Endodermal cell (in vitro differentiated cells): ENCODE results near the gene ITFG2. TPM values are rescaled to one million over a fixed set of nuclear protein-coding genes. Genes with fewer than 3 reads are reported as not detected.

Experiments used
- DNase-seq: peaks from one replicate; pipeline ENCODE4 v3.0.0-alpha.2; 2017
- H3K27ac ChIP-seq: 2 replicates; pipeline ENCODE4 v1.5.1; 2013; ENCODE audit warnings: mild to moderate bottlenecking, low read depth, low read length, moderate library complexity
- H3K27me3 ChIP-seq: 2 replicates; pipeline ENCODE4 v1.6.1; 2013; ENCODE audit warnings: mild to moderate bottlenecking, low read length, moderate library complexity; ENCODE audit not compliant: insufficient read depth, control insufficient read depth, poor library complexity, severe bottlenecking
- H3K36me3 ChIP-seq: 2 replicates; pipeline ENCODE4 v1.7.0; 2013; ENCODE audit warnings: mild to moderate bottlenecking, low read length, moderate library complexity; ENCODE audit not compliant: control insufficient read depth, insufficient read depth
- H3K4me1 ChIP-seq: one replicate; pipeline ENCODE4 v1.7.0; 2013; ENCODE audit warnings: low read length; ENCODE audit not compliant: control insufficient read depth, insufficient read depth
- H3K4me3 ChIP-seq: 2 replicates; pipeline ENCODE4 v1.5.1; 2013; ENCODE audit warnings: mild to moderate bottlenecking, low read length, moderate library complexity
- H3K9ac ChIP-seq: 2 replicates; pipeline ENCODE4 v1.6.1; 2013; ENCODE audit warnings: mild to moderate bottlenecking, low read length, moderate library complexity; ENCODE audit not compliant: poor library complexity, severe bottlenecking; ENCODE audit errors: extremely low read depth
- H3K9me3 ChIP-seq: 2 replicates; pipeline ENCODE4 v1.6.1; 2013; ENCODE audit warnings: mild to moderate bottlenecking, low read length, moderate library complexity; ENCODE audit not compliant: control insufficient read depth
- H3K27ac Mint-ChIP-seq: 2 replicates; pipeline ENCODE4 v1.8.0; 2020; ENCODE audit warnings: mixed read lengths
- H3K27me3 Mint-ChIP-seq: 2 replicates; pipeline ENCODE4 v1.8.0; 2021; ENCODE audit warnings: mild to moderate bottlenecking, mixed read lengths; ENCODE audit not compliant: insufficient read depth
- H3K36me3 Mint-ChIP-seq: 2 replicates; pipeline ENCODE4 v1.8.0; 2020; ENCODE audit warnings: low read depth, mixed read lengths
- H3K4me1 Mint-ChIP-seq: 2 replicates; pipeline ENCODE4 v1.8.0; 2020; ENCODE audit warnings: mixed read lengths
- H3K4me3 Mint-ChIP-seq: 2 replicates; pipeline ENCODE4 v1.8.0; 2020; ENCODE audit warnings: mild to moderate bottlenecking, moderate library complexity, mixed read lengths
- H3K9me3 Mint-ChIP-seq: 2 replicates; pipeline ENCODE4 v1.8.0; 2020; ENCODE audit warnings: mild to moderate bottlenecking, mixed read lengths
- WGBS, 2 experiments: methylation state at CpG; one replicate each; pipeline versions ENCODE4 v1.1.5 to v1.1.7; 2013; ENCODE audit warnings: missing lambda C conversion rate in 2 of 2, mixed read lengths in 1 of 2; ENCODE audit not compliant: insufficient coverage in 1 of 2, insufficient read length in 1 of 2; 5-methylcytosine and 5-hydroxymethylcytosine counted together
- total RNA-seq, 2 donors: library from RNA; stranded (reverse); fragmentation: NEBNext Ultra II Directional in 1 of 2; extraction: Animal tissue kit (Norgen Biotek cat#: 25700) in 1 of 2; gene quantifications; 2 replicates in 1 of 2; 3 replicates in 1 of 2; pipeline ENCODE4 v1.2.1, GENCODE V29; 2021
- TF ChIP-seq, protein P1 (sequence below): fragments of 200-600 bp; sonication (generic); conservative IDR thresholded peaks from 2 replicates; pipeline ENCODE4 v1.5.0; 2021; ENCODE audit warnings: antibody characterized with exemption, mild to moderate bottlenecking

The ITFG2 gene
- total RNA-seq, 2 donors from 2014 or later: 22.5 to 59.5 TPM

DNA sequence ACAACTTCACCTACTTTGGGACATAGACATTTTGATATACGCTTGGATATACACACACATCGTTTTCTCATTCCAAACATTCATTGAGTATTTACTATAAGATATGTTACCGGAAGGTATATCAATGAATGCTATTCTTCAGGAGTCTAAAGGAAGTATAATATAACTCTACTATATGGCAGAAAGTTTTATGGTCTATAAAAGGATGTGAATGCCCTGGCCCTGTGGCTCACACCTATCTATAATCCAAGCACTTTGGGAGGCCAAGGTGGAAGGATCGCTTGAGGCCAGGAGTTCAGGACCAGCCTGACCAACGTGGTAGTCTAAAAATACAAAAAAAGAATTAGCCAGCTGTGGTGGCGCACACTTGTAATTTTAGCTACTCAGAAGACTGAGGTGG lies 16.8 kb downstream of the ITFG2 start:
- no peak overlapping the region for H3K27ac ChIP-seq
- H3K27me3 ChIP-seq: no peaks in the 10 kb centered on the region
- DNase-seq: no peak
- H3K4me1 ChIP-seq: peaks cover 9% of the 10 kb centered on the region
- H3K9me3 Mint-ChIP-seq: no peaks in the 10 kb centered on the region
- peaks cover 36% of the 10 kb centered on the region for H3K36me3 ChIP-seq
- peaks cover 31% of the 10 kb centered on the region for H3K4me1 Mint-ChIP-seq
- H3K4me3 Mint-ChIP-seq: no peak overlapping the region
- H3K4me3 ChIP-seq: no peak overlapping the region
- no peak overlapping the region for H3K9ac ChIP-seq
- H3K9me3 ChIP-seq: no peaks in the 10 kb centered on the region
- 100% methylated on average over 3 to 5 of the region's 6 CpGs for WGBS, 2 experiments
- TF ChIP-seq, protein P1, sequence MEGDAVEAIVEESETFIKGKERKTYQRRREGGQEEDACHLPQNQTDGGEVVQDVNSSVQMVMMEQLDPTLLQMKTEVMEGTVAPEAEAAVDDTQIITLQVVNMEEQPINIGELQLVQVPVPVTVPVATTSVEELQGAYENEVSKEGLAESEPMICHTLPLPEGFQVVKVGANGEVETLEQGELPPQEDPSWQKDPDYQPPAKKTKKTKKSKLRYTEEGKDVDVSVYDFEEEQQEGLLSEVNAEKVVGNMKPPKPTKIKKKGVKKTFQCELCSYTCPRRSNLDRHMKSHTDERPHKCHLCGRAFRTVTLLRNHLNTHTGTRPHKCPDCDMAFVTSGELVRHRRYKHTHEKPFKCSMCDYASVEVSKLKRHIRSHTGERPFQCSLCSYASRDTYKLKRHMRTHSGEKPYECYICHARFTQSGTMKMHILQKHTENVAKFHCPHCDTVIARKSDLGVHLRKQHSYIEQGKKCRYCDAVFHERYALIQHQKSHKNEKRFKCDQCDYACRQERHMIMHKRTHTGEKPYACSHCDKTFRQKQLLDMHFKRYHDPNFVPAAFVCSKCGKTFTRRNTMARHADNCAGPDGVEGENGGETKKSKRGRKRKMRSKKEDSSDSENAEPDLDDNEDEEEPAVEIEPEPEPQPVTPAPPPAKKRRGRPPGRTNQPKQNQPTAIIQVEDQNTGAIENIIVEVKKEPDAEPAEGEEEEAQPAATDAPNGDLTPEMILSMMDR: no peak
- peaks cover 51% of the 10 kb centered on the region for H3K36me3 Mint-ChIP-seq
- no peak overlapping the region for H3K27ac Mint-ChIP-seq
- H3K27me3 Mint-ChIP-seq: no peaks in the 10 kb centered on the region

DNA sequence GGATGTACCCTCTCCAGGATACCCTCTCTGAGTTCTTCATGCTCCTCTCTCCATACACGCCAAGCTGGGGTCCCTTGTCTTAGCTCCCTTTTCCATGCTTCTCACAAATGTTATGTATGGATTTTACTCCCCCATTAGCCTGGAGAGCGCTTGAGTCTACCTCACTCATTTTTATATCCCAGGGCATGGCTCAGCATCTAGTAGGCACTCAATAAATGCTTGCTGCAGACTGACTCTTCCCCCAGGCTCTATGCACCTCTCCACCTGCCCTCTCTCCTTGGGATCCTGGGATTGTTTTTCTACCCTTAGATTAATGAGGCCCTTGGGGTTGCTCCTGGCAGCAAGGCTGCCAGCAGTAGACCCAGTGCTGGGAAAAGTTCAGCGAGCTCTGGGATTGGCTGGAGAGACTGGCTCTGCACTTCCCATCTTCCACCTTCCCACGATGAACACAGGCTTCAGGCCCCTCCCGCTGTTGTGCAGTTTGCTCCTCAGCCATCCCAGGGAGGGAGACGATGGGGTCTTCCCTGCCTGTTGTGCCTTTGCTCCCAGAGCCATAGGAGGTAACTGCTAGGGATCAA lies 20.2 kb downstream of the ITFG2 start:
- Mint-ChIP-seq H3K4me3 (no peak overlapping the region), H3K9me3 (no peaks in the 10 kb centered on the region), H3K36me3 (peaks cover 40% of the 10 kb centered on the region), H3K27ac (no peak overlapping the region), H3K27me3 (no peaks in the 10 kb centered on the region), H3K4me1 (peaks cover 7% of the 10 kb centered on the region)
- TF ChIP-seq, protein P1: no peak
- no peaks in the 10 kb centered on the region for H3K27me3 ChIP-seq
- H3K27ac ChIP-seq: no peak overlapping the region
- no peaks in the 10 kb centered on the region for H3K9me3 ChIP-seq
- H3K4me3 ChIP-seq: no peak overlapping the region
- H3K9ac ChIP-seq: no peak overlapping the region
- peaks cover 7% of the 10 kb centered on the region for H3K4me1 ChIP-seq
- H3K36me3 ChIP-seq: peaks cover 18% of the 10 kb centered on the region
- WGBS, 2 experiments: 85 to 92% methylated on average over 4 to 6 of the region's 6 CpGs
- DNase-seq: no peak

DNA sequence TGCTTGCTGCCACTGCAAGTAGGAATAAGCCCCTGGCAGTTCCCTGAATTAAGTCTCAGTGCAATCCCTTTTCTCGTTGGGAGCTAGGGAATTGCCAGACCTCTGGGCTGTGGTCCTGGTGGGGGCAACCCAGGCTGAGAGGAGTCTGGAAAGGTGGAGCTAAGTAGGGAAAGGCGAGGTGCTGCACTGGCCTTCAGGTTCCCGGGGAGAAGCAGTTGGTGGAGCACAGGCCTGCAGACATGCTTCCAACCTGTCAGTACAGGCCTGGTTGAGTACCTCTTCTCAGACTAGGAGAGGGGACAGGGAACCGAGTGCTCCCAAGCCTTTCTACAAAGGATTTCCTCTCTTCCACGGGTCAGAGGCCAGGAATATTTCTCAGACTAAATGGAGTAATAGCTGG lies 20.9 kb downstream of the ITFG2 start:
- Histone ChIP-seq H3K27me3 (no peaks in the 10 kb centered on the region), H3K4me3 (no peak overlapping the region), H3K36me3 (peaks cover 12% of the 10 kb centered on the region), H3K27ac (no peak overlapping the region), H3K9me3 (no peaks in the 10 kb centered on the region), H3K9ac (no peak overlapping the region), H3K4me1 (peaks cover 7% of the 10 kb centered on the region)
- no peak overlapping the region for H3K4me3 Mint-ChIP-seq
- no peaks in the 10 kb centered on the region for H3K27me3 Mint-ChIP-seq
- no peak overlapping the region for H3K27ac Mint-ChIP-seq
- H3K9me3 Mint-ChIP-seq: no peaks in the 10 kb centered on the region
- WGBS, 2 experiments: 72 to 86% methylated on average over 2 to 5 of the region's 5 CpGs
- peaks cover 7% of the 10 kb centered on the region for H3K4me1 Mint-ChIP-seq
- TF ChIP-seq, protein P1: no peak
- H3K36me3 Mint-ChIP-seq: peaks cover 35% of the 10 kb centered on the region
- DNase-seq: no peak
